A549 (cell line): ENCODE results near the gene SKAP1. TPM values are rescaled to one million over a fixed set of nuclear protein-coding genes. Genes with fewer than 3 reads are reported as not detected.

Experiments
- ATAC-seq, 2 experiments: fragments of 200-7000 bp in 1 of 2; fragments of >200 bp in 1 of 2; cut with Nextera tagmentation in 1 of 2; cut with Tn5 transposase in 1 of 2; 3 replicates each; pipeline versions ENCODE4 v1.8.0 to v1.9.1; 2018 to 2020; ENCODE audit warnings: mild to moderate bottlenecking in 1 of 2, moderate library complexity in 1 of 2
- CTCF ChIA-PET: fragments of 300-600 bp; sonication (Branson Sonifier 250); formaldehyde crosslinking; extraction: SDS; loops from one replicate; lab custom pipeline; 2021; ENCODE audit warnings: antibody characterized with exemption, inconsistent platforms; lab: Yijun Ruan, JAX
- POLR2A ChIA-PET: fragments of 350-600 bp; formaldehyde crosslinking; extraction: SDS; loops from one replicate; lab custom pipeline; 2021; ENCODE audit warnings: antibody characterized with exemption, inconsistent platforms; lab: Yijun Ruan, JAX
- DNase-seq, 2 experiments: peaks; one replicate each; pipeline versions ENCODE4 v3.0.0 to v3.0.0-alpha.2; 2011 to 2016; ENCODE audit warnings: low read depth in 1 of 2, low spot score in 1 of 2
- FAIRE-seq: peaks from 2 replicates; lab custom pipeline; 2011; peaks lifted over from hg19 to GRCh38; lab: Jason Lieb, UNC
- H3K27ac ChIP-seq, 2 experiments: fragments of >200 bp; sonication (Bioruptor Twin); formaldehyde crosslinking; 3 replicates each; pipeline ENCODE4 v1.5.1; 2016 to 2017
- H3K4me1 ChIP-seq: fragments of >200 bp; sonication (Bioruptor Twin); formaldehyde crosslinking; 3 replicates; pipeline ENCODE4 v1.6.1; 2016
- H3K4me2 ChIP-seq: fragments of >200 bp; sonication (Bioruptor Twin); formaldehyde crosslinking; 3 replicates; pipeline ENCODE4 v1.6.1; 2016
- H3K4me3 ChIP-seq: fragments of >200 bp; sonication (Bioruptor Twin); formaldehyde crosslinking; 3 replicates; pipeline ENCODE4 v1.5.1; 2016
- H3K9me3 ChIP-seq: fragments of >200 bp; sonication (Bioruptor Twin); formaldehyde crosslinking; 3 replicates; pipeline ENCODE4 v1.6.1; 2016
- CBX8 ChIP-seq: fragments of 200-600 bp; sonication (generic); IDR thresholded peaks from 2 replicates; pipeline ENCODE4 v1.6.1; 2016
- CHD4 ChIP-seq: fragments of 200-600 bp; sonication (generic); IDR thresholded peaks from 2 replicates; pipeline ENCODE4 v1.6.1; 2016; ENCODE audit warnings: antibody characterized with exemption, mild to moderate bottlenecking, borderline replicate concordance
- EHMT2 ChIP-seq: fragments of 200-600 bp; sonication (generic); IDR thresholded peaks from 2 replicates; pipeline ENCODE4 v1.6.1; 2016; ENCODE audit warnings: antibody characterized with exemption, low read depth, mild to moderate bottlenecking, moderate library complexity
- EP300 ChIP-seq, 2 experiments: fragments of >200 bp; sonication (Bioruptor Twin); formaldehyde crosslinking; IDR thresholded peaks; 2 replicates in 1 of 2; 3 replicates in 1 of 2; pipeline ENCODE4 v1.6.1; 2016 to 2017
- ESRRA ChIP-seq: fragments of 150-350 bp; IDR thresholded peaks from 2 replicates; pipeline ENCODE4 v1.6.1; 2014; ENCODE audit warnings: mild to moderate bottlenecking, low read length, borderline replicate concordance
- FOSB ChIP-seq: fragments of 250-450 bp; sonication (Bioruptor Pico); IDR thresholded peaks from 2 replicates; pipeline ENCODE4 v1.5.0; 2020; ENCODE audit warnings: mild to moderate bottlenecking, moderate library complexity
- GATA3 ChIP-seq: IDR thresholded peaks from 2 replicates; pipeline ENCODE4 v1.6.1; 2012; ENCODE audit warnings: borderline replicate concordance
- HEYL ChIP-seq: fragments of 250-450 bp; sonication (Bioruptor Pico); IDR thresholded peaks from 2 replicates; pipeline ENCODE4 v1.8.0; 2021; ENCODE audit warnings: mild to moderate bottlenecking, moderate library complexity
- HOXA7 ChIP-seq: fragments of 250-450 bp; sonication (Bioruptor Pico); IDR thresholded peaks from 2 replicates; pipeline ENCODE4 v1.5.0; 2020; ENCODE audit warnings: mild to moderate bottlenecking, moderate library complexity
- HOXB13 ChIP-seq: fragments of 250-450 bp; sonication (Bioruptor Pico); IDR thresholded peaks from 2 replicates; pipeline ENCODE4 v1.5.0; 2020; ENCODE audit warnings: low read depth, mild to moderate bottlenecking, moderate library complexity
- KDM1A ChIP-seq: fragments of 200-600 bp; sonication (generic); IDR thresholded peaks from 2 replicates; pipeline ENCODE4 v1.6.1; 2016; ENCODE audit warnings: low read depth, mild to moderate bottlenecking
- MAZ ChIP-seq: fragments of 150-350 bp; IDR thresholded peaks from 2 replicates; pipeline ENCODE4 v1.6.1; 2014; ENCODE audit warnings: antibody characterized with exemption, low read depth, low read length, borderline replicate concordance
- NFE2L2 ChIP-seq: fragments of 150-350 bp; conservative IDR thresholded peaks from 2 replicates; pipeline ENCODE4 v1.6.1; 2014; ENCODE audit warnings: low read length
- POLR2AphosphoS2 ChIP-seq: conservative IDR thresholded peaks from 2 replicates; pipeline ENCODE4 v1.6.1; 2012; ENCODE audit warnings: low read length, improper control_type of control experiment, inconsistent platforms
- RARB ChIP-seq: fragments of 250-450 bp; sonication (Bioruptor Pico); IDR thresholded peaks from 2 replicates; pipeline ENCODE4 v1.8.0; 2021; ENCODE audit warnings: mild to moderate bottlenecking, moderate library complexity
- RNF2 ChIP-seq: fragments of 200-600 bp; sonication (generic); IDR thresholded peaks from 2 replicates; pipeline ENCODE4 v1.6.1; 2016; ENCODE audit warnings: low read depth, mild to moderate bottlenecking, antibody characterized with exemption, moderate library complexity, borderline replicate concordance
- SMC3 ChIP-seq: fragments of >200 bp; sonication (Bioruptor Twin); formaldehyde crosslinking; IDR thresholded peaks from 3 replicates; pipeline ENCODE4 v1.6.1; 2018; ENCODE audit warnings: inconsistent platforms
- TFCP2L1 ChIP-seq: fragments of 250-450 bp; sonication (Bioruptor Pico); IDR thresholded peaks from 2 replicates; pipeline ENCODE4 v1.5.0; 2021; ENCODE audit warnings: mild to moderate bottlenecking
- WGBS: methylation state at CpG from one replicate; pipeline ENCODE4 v1.1.6; 2017; ENCODE audit errors: missing lambda C conversion rate; 5-methylcytosine and 5-hydroxymethylcytosine counted together
- polyA plus RNA-seq, 4 experiments: library from polyadenylated mRNA; depleted of rRNA in 3 of 4; stranded (reverse); fragments of >200 nt; fragmentation: RNase III in 1 of 4; extraction: RNeasy Plus Mini Kit Qiagen cat#74134 plus additional on column Dnase treatment in 1 of 4; gene quantifications; 2 replicates in 3 of 4; 3 replicates in 1 of 4; pipeline ENCODE4 v1.2.3, GENCODE V29; 2011 to 2017
- TF ChIP-seq, protein P1 (sequence below): fragments of 200-600 bp; sonication (generic); IDR thresholded peaks from 2 replicates; pipeline ENCODE4 v1.6.1; 2016; ENCODE audit warnings: antibody characterized with exemption, mild to moderate bottlenecking, moderate library complexity
- TF ChIP-seq, protein P2 (sequence below): IDR thresholded peaks from 2 replicates; pipeline ENCODE4 v1.6.1; 2012
- TF ChIP-seq, protein P3 (sequence below): fragments of 250-450 bp; sonication (Bioruptor Pico); IDR thresholded peaks from 2 replicates; pipeline ENCODE4 v1.5.0; 2020; ENCODE audit warnings: low read depth, mild to moderate bottlenecking, moderate library complexity
- TF ChIP-seq, protein P4 (sequence below): IDR thresholded peaks from 2 replicates; pipeline ENCODE4 v1.6.1; 2012; ENCODE audit warnings: low read depth, borderline replicate concordance

Gene SKAP1
- polyA plus RNA-seq, 2 of the 4 experiments (the other 2 are of a cell fraction), result 0.14 to 0.78 TPM

DNA sequence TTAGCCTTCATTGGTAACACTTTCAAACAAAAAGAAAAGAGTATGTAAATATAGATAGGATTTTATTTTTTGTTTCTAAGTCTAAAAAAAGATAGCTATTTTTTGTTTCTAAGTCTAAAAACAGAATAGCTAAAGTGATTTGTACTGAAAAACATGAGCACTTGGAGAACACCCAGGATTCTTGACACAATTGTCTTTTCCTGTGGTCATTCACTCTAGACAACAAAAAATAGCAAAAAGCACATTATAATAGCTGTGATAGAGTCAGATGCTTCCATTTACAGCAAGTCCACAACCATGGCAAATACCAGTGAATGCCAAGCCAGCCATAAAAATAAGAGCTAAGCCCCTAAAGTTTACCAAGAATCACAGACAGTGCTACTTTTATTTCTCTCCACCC lies 36.7 kb downstream of the SKAP1 start:
- ATAC-seq (no peak), DNase-seq (no peak), FAIRE-seq (no peak)
- ChIA-PET CTCF (interaction anchor here (0.8 to 1.5 kb wide), 3 partner anchors 20 to 200 kb away, joined by 3 to 4 read pairs (median 3); partner anchors contain the start of gene HOXB5), POLR2A (no interaction called here)
- no peak overlapping the region for H3K4me2 ChIP-seq
- TF ChIP-seq SMC3 (no peak), MAZ (no peak), POLR2AphosphoS2 (no peak), FOSB (no peak), GATA3 (no peak), RARB (CRISPR knock-in tag) (no peak), HEYL (CRISPR knock-in tag) (no peak), CBX8 (no peak), EHMT2 (no peak), HOXA7 (CRISPR knock-in tag) (no peak), NFE2L2 (no peak), ESRRA (no peak)
- TF ChIP-seq, protein P1, sequence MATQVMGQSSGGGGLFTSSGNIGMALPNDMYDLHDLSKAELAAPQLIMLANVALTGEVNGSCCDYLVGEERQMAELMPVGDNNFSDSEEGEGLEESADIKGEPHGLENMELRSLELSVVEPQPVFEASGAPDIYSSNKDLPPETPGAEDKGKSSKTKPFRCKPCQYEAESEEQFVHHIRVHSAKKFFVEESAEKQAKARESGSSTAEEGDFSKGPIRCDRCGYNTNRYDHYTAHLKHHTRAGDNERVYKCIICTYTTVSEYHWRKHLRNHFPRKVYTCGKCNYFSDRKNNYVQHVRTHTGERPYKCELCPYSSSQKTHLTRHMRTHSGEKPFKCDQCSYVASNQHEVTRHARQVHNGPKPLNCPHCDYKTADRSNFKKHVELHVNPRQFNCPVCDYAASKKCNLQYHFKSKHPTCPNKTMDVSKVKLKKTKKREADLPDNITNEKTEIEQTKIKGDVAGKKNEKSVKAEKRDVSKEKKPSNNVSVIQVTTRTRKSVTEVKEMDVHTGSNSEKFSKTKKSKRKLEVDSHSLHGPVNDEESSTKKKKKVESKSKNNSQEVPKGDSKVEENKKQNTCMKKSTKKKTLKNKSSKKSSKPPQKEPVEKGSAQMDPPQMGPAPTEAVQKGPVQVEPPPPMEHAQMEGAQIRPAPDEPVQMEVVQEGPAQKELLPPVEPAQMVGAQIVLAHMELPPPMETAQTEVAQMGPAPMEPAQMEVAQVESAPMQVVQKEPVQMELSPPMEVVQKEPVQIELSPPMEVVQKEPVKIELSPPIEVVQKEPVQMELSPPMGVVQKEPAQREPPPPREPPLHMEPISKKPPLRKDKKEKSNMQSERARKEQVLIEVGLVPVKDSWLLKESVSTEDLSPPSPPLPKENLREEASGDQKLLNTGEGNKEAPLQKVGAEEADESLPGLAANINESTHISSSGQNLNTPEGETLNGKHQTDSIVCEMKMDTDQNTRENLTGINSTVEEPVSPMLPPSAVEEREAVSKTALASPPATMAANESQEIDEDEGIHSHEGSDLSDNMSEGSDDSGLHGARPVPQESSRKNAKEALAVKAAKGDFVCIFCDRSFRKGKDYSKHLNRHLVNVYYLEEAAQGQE, result no peak
- H3K4me3 ChIP-seq, result no peak overlapping the region
- H3K4me1 ChIP-seq, result no peaks in the 10 kb centered on the region
- H3K9me3 ChIP-seq, result no peaks in the 10 kb centered on the region
- no peak overlapping the region for H3K27ac ChIP-seq

DNA sequence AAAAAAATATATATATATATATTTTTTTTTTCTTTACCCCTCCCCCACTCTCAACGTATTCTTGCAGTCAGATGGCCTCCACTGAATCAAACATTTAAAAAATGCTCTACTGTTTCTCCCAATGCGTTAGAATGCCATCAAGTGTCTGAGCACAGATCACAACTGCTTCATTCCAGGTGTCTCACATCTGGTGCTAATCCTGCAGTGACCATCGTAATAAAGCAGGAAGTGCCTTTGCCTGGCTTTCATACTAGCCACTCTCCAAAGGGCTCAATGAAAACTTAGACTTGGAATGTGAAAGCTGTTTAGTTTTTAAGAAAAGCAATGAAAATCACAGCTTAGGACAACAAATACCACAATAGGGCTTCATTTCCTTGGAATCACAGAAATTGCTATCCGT lies 37.2 kb downstream of the SKAP1 start:
- no peak for ATAC-seq

DNA sequence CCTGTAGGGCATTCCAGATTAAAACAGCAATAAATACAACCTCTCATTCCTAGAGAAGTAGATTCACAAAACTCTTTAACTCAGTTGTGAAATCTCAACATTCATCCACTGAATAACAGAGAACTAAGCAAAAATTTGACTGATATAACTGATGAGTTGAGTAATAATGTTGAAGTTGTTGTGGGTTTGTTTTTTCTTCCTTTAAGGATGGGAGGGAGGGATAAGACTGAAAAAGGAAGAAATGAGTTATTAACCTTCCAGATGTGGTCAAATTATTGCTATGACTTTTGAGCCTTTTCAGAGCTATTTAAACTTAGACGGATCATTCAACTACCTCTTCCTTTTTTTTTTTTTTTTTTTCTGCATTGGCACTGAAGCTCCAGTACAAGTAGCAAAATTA lies 38.6 kb downstream of the SKAP1 start:
- FAIRE-seq (peak; percentile 49), ATAC-seq (no peak), DNase-seq (no peak)
- no peaks in the 10 kb centered on the region for H3K4me1 ChIP-seq
- ChIA-PET POLR2A (interaction anchor here (0.7 kb wide), 1 partner anchor 126 kb away, joined by 4 read pairs; no protein-coding TSS in a partner anchor), CTCF (interaction anchor here (1.1 to 2.5 kb wide), 7 partner anchors 8 to 83 kb away, joined by 3 to 7 read pairs (median 5); no protein-coding TSS in a partner anchor)
- no peak overlapping the region for H3K27ac ChIP-seq
- no peak overlapping the region for H3K4me3 ChIP-seq
- no peak overlapping the region for H3K4me2 ChIP-seq
- H3K9me3 ChIP-seq, result no peaks in the 10 kb centered on the region
- 52% methylated on average over 1 of the region's 1 CpG for WGBS
- TF ChIP-seq EP300 (IDR thresholded peaks at IDR 0.05) (no peak), HOXA7 (CRISPR knock-in tag) (no peak), TFCP2L1 (CRISPR knock-in tag) (no peak), HOXB13 (CRISPR knock-in tag) (no peak), CHD4 (no peak), NFE2L2 (no peak), HEYL (CRISPR knock-in tag) (no peak), KDM1A (no peak), RNF2 (no peak)
- TF ChIP-seq, protein P2, sequence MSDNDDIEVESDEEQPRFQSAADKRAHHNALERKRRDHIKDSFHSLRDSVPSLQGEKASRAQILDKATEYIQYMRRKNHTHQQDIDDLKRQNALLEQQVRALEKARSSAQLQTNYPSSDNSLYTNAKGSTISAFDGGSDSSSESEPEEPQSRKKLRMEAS, result no peak
- TF ChIP-seq, protein P3, sequence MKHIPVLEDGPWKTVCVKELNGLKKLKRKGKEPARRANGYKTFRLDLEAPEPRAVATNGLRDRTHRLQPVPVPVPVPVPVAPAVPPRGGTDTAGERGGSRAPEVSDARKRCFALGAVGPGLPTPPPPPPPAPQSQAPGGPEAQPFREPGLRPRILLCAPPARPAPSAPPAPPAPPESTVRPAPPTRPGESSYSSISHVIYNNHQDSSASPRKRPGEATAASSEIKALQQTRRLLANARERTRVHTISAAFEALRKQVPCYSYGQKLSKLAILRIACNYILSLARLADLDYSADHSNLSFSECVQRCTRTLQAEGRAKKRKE (CRISPR knock-in tag), result no peak
- TF ChIP-seq, protein P4, sequence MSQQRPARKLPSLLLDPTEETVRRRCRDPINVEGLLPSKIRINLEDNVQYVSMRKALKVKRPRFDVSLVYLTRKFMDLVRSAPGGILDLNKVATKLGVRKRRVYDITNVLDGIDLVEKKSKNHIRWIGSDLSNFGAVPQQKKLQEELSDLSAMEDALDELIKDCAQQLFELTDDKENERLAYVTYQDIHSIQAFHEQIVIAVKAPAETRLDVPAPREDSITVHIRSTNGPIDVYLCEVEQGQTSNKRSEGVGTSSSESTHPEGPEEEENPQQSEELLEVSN, result no peak
- TF ChIP-seq, protein P1, result no peak

More for the DNA sequence above, 37.2 kb downstream of the SKAP1 start:
- H3K4me2 ChIP-seq, result no peak overlapping the region
- H3K27ac ChIP-seq, result no peak overlapping the region
- FAIRE-seq, result no peak
- no peak overlapping the region for H3K4me3 ChIP-seq
- 70% methylated on average over 4 of the region's 4 CpGs for WGBS
- no peak for DNase-seq
- no peaks in the 10 kb centered on the region for H3K4me1 ChIP-seq
- no peaks in the 10 kb centered on the region for H3K9me3 ChIP-seq
- ChIA-PET POLR2A (no interaction called here), CTCF (interaction anchor here (0.7 to 1.5 kb wide), 4 partner anchors 10 to 200 kb away, joined by 3 to 4 read pairs (median 3); partner anchors contain the start of gene HOXB5)
- no peak for TF ChIP-seq HOXA7 (CRISPR knock-in tag)
